Measurements from ENCODE around the gene CRELD2. TPM values are rescaled to one million over a fixed set of nuclear protein-coding genes. Genes with fewer than 3 reads are reported as not detected.

Gene CRELD2
- total RNA-seq, 6 experiments from 2014 or later = 26.0 to 56.4 (median 47.8) TPM

DNA sequence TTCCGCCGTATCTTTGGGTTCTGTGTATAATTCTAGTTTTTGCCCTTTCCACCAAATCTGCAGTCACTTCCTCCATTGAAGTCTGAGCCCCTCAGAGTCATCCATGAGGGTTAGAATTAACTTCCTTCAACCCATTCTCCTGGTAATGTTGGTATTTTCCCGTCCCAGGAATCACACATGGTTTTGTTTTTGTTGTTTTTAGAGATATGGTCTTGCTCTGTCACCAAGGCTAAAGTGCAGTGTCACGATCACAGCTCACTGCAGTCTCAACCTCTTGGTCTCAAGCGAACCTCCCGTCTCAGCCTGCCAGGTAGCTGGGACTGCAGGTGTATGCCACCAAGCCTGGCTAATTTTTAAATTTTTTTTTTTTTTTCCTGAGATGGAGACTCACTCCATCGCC lies 46.1 kb upstream of the CRELD2 start:
- no peak overlapping the region for H3K27ac ChIP-seq
- no peak overlapping the region for H3K4me3 ChIP-seq
- H3K4me1 ChIP-seq = peaks cover 0 to 4% (median 0%) of the 10 kb centered on the region in 4 donors
- DNase-seq = no peak
- no peaks in the 10 kb centered on the region for H3K27me3 ChIP-seq
- WGBS (ENCODE audit: insufficient coverage, low coverage, low lambda C conversion rate, missing lambda C conversion rate) = 95% methylated on average over 7 of the region's 7 CpGs
- intact Hi-C loops (cut with DNase I) = no loop called here
- no peaks in the 10 kb centered on the region for H3K36me3 ChIP-seq
- no peak for TF ChIP-seq POLR2A (IDR thresholded peaks at IDR 0.05)
- TF ChIP-seq, protein P1, sequence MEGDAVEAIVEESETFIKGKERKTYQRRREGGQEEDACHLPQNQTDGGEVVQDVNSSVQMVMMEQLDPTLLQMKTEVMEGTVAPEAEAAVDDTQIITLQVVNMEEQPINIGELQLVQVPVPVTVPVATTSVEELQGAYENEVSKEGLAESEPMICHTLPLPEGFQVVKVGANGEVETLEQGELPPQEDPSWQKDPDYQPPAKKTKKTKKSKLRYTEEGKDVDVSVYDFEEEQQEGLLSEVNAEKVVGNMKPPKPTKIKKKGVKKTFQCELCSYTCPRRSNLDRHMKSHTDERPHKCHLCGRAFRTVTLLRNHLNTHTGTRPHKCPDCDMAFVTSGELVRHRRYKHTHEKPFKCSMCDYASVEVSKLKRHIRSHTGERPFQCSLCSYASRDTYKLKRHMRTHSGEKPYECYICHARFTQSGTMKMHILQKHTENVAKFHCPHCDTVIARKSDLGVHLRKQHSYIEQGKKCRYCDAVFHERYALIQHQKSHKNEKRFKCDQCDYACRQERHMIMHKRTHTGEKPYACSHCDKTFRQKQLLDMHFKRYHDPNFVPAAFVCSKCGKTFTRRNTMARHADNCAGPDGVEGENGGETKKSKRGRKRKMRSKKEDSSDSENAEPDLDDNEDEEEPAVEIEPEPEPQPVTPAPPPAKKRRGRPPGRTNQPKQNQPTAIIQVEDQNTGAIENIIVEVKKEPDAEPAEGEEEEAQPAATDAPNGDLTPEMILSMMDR (IDR thresholded peaks at IDR 0.05) = no peak
- no peak for ATAC-seq
- H3K9me3 ChIP-seq = no peaks in the 10 kb centered on the region

DNA sequence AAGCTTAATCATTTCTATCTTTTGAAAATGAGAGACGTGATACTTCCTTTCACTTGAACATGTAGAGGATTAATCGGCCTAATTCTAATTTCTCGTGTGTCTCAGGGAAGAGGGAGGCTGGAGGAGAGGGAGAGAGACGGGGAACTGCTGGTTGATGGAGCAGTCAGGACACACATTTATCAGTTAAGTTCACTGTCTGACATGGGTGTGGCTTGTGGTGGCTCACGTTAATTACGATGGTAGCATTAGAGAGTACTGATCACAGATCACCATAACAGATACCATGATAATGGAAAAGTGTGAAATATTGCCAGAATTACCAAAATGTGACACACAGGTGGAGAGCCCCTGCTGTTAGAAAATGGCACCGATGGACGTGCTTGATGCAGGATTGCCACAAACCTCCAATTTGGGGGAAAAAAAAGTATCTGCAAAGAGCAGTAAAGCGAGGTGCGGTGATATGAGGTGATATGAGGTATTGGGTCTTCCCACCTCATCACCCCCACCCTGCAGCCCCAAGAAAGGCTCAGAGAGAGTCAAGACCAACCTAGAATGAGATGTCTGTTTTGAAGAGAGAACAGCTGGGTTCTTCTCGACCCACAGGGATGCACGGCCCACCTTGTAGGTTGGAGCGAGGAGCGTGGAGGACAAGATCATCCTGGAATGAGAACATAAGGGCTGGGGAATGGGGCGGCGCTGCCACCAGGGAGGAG lies 45.0 kb upstream of the CRELD2 start:
- no peak overlapping the region for H3K27ac ChIP-seq
- no peaks in the 10 kb centered on the region for H3K4me1 ChIP-seq
- WGBS (ENCODE audit: insufficient coverage, low coverage, low lambda C conversion rate, missing lambda C conversion rate) = 91% methylated on average over 10 of the region's 16 CpGs
- no peaks in the 10 kb centered on the region for H3K9me3 ChIP-seq
- H3K4me3 ChIP-seq = no peak overlapping the region
- H3K27me3 ChIP-seq = no peaks in the 10 kb centered on the region
- DNase-seq = no peak
- no peak for TF ChIP-seq POLR2A (IDR thresholded peaks at IDR 0.05)
- TF ChIP-seq, protein P1 (IDR thresholded peaks at IDR 0.05) = no peak
- ATAC-seq = no peak
- intact Hi-C loops (cut with DNase I) = no loop called here
- H3K36me3 ChIP-seq = no peaks in the 10 kb centered on the region

DNA sequence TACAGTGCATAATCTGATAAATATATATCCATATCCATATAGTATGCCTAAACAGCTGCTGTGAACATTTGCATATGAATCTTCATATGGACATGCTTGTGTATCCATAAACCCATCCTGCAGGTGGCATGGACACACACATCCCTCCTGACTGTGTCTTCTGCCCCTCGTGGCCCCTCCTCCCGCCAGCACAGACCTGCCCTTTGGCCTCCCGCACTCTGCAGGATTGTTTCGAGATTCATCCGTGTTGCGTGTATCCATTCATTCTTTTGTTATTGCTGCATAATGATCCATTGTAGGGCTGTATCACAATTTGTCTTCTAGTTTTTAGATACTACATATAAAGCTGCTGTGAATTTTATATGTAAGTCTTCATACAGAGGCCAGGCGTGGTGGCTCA lies 40.8 kb upstream of the CRELD2 start:
- 96% methylated on average over 4 of the region's 7 CpGs for WGBS (ENCODE audit: insufficient coverage, low coverage, low lambda C conversion rate, missing lambda C conversion rate)
- H3K9me3 ChIP-seq = no peaks in the 10 kb centered on the region
- DNase-seq (no peak), ATAC-seq (no peak)
- no peak overlapping the region for H3K27ac ChIP-seq
- H3K4me3 ChIP-seq = no peak overlapping the region
- TF ChIP-seq POLR2A (IDR thresholded peaks at IDR 0.05) = no peak
- TF ChIP-seq, protein P1 (IDR thresholded peaks at IDR 0.05) = no peak
- H3K4me1 ChIP-seq = no peaks in the 10 kb centered on the region
- intact Hi-C loops (cut with DNase I) = no loop called here
- no peaks in the 10 kb centered on the region for H3K27me3 ChIP-seq
- no peaks in the 10 kb centered on the region for H3K36me3 ChIP-seq

GRCh38 chr22:49878206-49878605 lies 40.2 kb upstream of the CRELD2 start:
- 99% methylated on average over 8 of the region's 8 CpGs for WGBS (ENCODE audit: insufficient coverage, low coverage, low lambda C conversion rate, missing lambda C conversion rate)
- intact Hi-C loops (cut with DNase I) = no loop called here
- H3K36me3 ChIP-seq = no peaks in the 10 kb centered on the region
- H3K4me1 ChIP-seq = no peaks in the 10 kb centered on the region
- H3K9me3 ChIP-seq = no peaks in the 10 kb centered on the region
- DNase-seq (no peak), ATAC-seq (no peak)
- no peaks in the 10 kb centered on the region for H3K27me3 ChIP-seq
- no peak overlapping the region for H3K4me3 ChIP-seq
- TF ChIP-seq, protein P1 (IDR thresholded peaks at IDR 0.05) = no peak
- no peak for TF ChIP-seq POLR2A (IDR thresholded peaks at IDR 0.05)
- no peak overlapping the region for H3K27ac ChIP-seq
